HEK293T (cell line): ENCODE data around the gene MRPL23.

Source experiments
- CTCF ChIA-PET: fragments of 350-600 bp; formaldehyde crosslinking; extraction: SDS; loops from one replicate; lab custom pipeline; 2021; ENCODE audit warnings: antibody characterized with exemption, inconsistent platforms; lab: Yijun Ruan, JAX
- POLR2A ChIA-PET: fragments of 350-600 bp; formaldehyde crosslinking; extraction: SDS; loops from one replicate; lab custom pipeline; 2020; ENCODE audit warnings: antibody characterized with exemption, inconsistent platforms; lab: Yijun Ruan, JAX
- DNase-seq: peaks from one replicate; pipeline ENCODE4 v3.0.0; 2012; ENCODE audit warnings: mixed read lengths; ENCODE audit errors: extremely low spot score
- ARNT ChIP-seq: fragments of 450-650 bp; IDR thresholded peaks from 2 replicates; pipeline ENCODE4 v1.6.1; 2017; ENCODE audit warnings: mild to moderate bottlenecking
- BHLHE40 ChIP-seq: fragments of 450-650 bp; IDR thresholded peaks from 2 replicates; pipeline ENCODE4 v1.6.1; 2016; ENCODE audit warnings: mild to moderate bottlenecking, moderate library complexity, borderline replicate concordance
- CTBP1 ChIP-seq: fragments of 450-650 bp; IDR thresholded peaks from 2 replicates; pipeline ENCODE4 v1.6.1; 2016; ENCODE audit warnings: borderline replicate concordance
- ELF4 ChIP-seq: fragments of 450-650 bp; IDR thresholded peaks from 2 replicates; pipeline ENCODE4 v1.6.1; 2017; ENCODE audit warnings: antibody characterized with exemption
- FOXA1 ChIP-seq: fragments of 450-650 bp; IDR thresholded peaks from 2 replicates; pipeline ENCODE4 v1.6.1; 2016; ENCODE audit warnings: mild to moderate bottlenecking
- FOXK2 ChIP-seq: fragments of 450-650 bp; IDR thresholded peaks from 2 replicates; pipeline ENCODE4 v1.6.1; 2016; ENCODE audit warnings: mild to moderate bottlenecking
- FOXM1 ChIP-seq: fragments of 450-650 bp; IDR thresholded peaks from 2 replicates; pipeline ENCODE4 v1.6.1; 2017; ENCODE audit warnings: mild to moderate bottlenecking, borderline replicate concordance
- HDGF ChIP-seq: fragments of 450-650 bp; IDR thresholded peaks from 2 replicates; pipeline ENCODE4 v1.6.1; 2017; ENCODE audit warnings: antibody characterized with exemption, borderline replicate concordance
- L3MBTL2 ChIP-seq: fragments of 450-650 bp; conservative IDR thresholded peaks from 2 replicates; pipeline ENCODE4 v1.6.1; 2016; ENCODE audit warnings: mild to moderate bottlenecking
- LEF1 ChIP-seq: fragments of 450-650 bp; IDR thresholded peaks from 2 replicates; pipeline ENCODE4 v1.6.1; 2017; ENCODE audit warnings: mild to moderate bottlenecking, borderline replicate concordance
- NFRKB ChIP-seq: fragments of 450-650 bp; IDR thresholded peaks from 2 replicates; pipeline ENCODE4 v1.6.1; 2016; ENCODE audit warnings: mild to moderate bottlenecking, moderate library complexity
- SP1 ChIP-seq: fragments of 450-650 bp; IDR thresholded peaks from 2 replicates; pipeline ENCODE4 v1.6.1; 2017
- SUZ12 ChIP-seq: fragments of 450-650 bp; IDR thresholded peaks from 2 replicates; pipeline ENCODE4 v1.6.1; 2016; ENCODE audit warnings: mild to moderate bottlenecking
- TARDBP ChIP-seq: fragments of 450-650 bp; IDR thresholded peaks from 2 replicates; pipeline ENCODE4 v1.6.1; 2016
- ZNF384 ChIP-seq: fragments of 450-650 bp; IDR thresholded peaks from 2 replicates; pipeline ENCODE4 v1.6.1; 2016
- TF ChIP-seq, protein P1 (sequence below): fragments of 450-650 bp; IDR thresholded peaks from 2 replicates; pipeline ENCODE4 v1.6.1; 2016

Gene MRPL23

DNA sequence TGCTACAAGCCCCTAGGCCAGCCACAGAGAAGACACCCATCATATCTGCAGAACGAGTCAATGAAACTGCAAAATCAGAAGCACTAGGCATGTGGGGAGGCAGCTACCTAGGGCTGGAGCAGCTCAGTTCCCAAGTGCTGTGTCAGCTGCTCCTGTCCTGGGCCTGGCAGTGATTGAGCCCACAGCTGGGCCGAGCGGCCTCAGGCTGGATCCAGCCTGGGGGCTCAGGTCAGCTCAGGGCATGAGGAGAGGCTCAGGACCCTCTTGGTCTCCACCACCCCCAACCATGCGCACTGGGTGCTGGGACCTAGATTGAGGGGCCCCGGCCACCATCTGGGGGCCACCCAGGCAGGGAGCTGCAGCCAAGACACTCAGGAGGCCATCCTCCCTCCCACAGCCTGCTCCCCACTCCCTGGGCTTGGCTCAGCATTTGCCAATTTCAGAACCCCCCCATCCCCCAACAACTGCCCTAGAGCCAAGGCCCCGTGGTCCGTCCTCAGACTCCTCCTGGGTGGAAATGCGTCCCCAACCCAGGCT, 30.1 kb upstream of the MRPL23 start:
- ChIA-PET CTCF (interaction anchor here (1.1 kb wide), 1 partner anchor 35 kb away, joined by 3 read pairs; no protein-coding TSS in a partner anchor), POLR2A (interaction anchor here (0.6 kb wide), 1 partner anchor 26 kb away, joined by 3 read pairs; the partner anchor contains the start of gene PRR33)
- no peak for TF ChIP-seq HDGF
- TF ChIP-seq ELF4 = no peak
- TF ChIP-seq FOXM1 = no peak
- TF ChIP-seq FOXK2 = no peak
- no peak for TF ChIP-seq L3MBTL2
- TF ChIP-seq LEF1 = no peak

DNA sequence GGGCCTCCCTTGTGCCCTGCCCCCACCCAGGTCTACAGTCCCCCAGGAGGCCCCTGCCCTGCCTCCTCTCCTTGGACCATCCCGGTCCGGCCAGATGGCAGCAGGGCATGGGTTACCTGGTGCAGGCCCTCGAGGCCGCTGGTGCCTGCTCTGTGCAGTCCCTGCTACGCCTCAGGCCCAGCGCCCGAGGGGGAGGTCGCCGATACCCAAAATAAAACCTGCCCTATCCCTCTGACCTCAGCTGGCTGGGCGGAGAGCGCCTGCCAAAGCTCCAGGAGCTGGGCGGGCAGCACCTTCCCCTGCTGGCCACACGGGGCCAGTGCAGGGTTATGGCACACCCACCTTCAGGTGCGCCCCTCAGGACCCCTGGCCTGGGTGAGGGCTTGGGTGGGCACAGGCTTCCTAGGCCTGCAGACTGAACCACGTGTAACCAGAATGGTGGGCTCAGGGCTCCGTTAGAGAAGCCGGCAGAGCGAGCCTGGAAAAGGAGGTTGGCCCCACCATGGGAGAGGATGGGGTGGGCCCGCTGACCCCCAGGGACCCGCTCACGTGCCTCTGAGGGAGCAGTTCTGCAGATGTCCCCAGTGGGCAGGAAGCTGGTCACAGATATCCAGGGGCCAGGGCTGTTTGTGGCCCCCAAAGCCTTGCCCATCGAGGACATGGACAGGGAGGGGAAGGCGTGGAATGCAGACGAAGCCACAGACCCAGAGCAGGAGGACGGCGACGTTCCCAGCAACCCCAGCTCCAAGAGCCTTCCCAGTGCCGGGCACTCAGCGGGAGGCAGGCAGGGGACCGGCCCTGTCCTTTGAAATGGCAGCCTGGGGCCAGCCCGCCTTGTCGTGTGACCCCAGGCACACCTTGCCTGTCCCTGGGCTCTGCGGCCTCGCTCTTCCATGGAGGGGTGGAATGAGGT, 29.4 kb upstream of the MRPL23 start:
- ChIA-PET CTCF (interaction anchor here (1.1 kb wide), 1 partner anchor 35 kb away, joined by 3 read pairs; no protein-coding TSS in a partner anchor), POLR2A (no interaction called here)
- no peak for TF ChIP-seq L3MBTL2
- TF ChIP-seq SP1 = no peak
- DNase-seq = no peak

More for the DNA sequence above, 30.1 kb upstream of the MRPL23 start:
- DNase-seq = no peak

DNA sequence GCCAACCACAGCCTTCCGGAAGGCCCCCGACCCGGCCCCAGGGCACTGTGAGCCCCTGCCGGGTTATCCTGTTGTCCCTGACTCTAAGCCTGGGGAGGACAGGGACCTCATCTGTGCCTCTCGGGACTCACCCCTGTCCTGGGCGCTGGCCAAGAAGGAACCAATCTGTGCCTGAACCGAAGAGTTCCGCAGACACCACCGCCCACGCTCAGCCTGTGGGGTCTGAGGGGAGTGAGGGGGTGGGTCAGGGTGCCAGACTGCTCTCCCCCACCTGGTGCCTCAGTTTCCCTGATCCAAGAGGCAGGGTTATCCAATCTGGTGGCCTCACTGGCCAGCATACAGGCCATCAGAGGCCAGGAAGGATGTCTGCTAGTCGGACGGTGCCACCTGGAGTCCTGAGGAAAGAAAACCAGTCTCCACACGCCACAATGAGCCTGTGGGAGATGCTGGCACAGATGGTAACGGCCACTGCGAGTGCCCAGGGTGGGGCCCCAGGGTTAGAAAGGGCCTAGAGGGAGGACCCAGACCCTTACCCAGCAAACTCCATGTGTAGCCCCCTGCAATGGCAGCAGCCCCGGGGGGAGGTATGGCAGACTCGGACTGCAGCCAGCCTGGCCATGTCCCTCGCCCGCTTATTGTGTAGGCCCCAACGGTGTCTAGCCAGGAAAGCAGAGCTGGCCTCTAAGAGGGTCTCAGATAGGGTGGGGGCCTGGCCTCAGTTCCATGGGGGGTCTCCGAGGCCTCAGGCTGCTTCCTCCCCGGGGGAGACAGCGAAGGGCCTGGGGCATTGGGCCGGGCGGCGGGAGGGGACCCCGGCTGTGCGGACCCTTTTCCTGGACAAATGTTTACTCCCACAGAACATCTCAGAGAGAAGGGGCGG, 28.5 kb upstream of the MRPL23 start:
- no peak for DNase-seq
- ChIA-PET CTCF (no interaction called here), POLR2A (no interaction called here)
- no peak for TF ChIP-seq HDGF
- no peak for TF ChIP-seq TARDBP
- TF ChIP-seq BHLHE40 = no peak
- TF ChIP-seq LEF1 = no peak
- TF ChIP-seq NFRKB = no peak
- TF ChIP-seq SUZ12 = no peak
- no peak for TF ChIP-seq ELF4
- TF ChIP-seq CTBP1 = no peak
- TF ChIP-seq ARNT = no peak
- TF ChIP-seq SP1 = no peak

DNA sequence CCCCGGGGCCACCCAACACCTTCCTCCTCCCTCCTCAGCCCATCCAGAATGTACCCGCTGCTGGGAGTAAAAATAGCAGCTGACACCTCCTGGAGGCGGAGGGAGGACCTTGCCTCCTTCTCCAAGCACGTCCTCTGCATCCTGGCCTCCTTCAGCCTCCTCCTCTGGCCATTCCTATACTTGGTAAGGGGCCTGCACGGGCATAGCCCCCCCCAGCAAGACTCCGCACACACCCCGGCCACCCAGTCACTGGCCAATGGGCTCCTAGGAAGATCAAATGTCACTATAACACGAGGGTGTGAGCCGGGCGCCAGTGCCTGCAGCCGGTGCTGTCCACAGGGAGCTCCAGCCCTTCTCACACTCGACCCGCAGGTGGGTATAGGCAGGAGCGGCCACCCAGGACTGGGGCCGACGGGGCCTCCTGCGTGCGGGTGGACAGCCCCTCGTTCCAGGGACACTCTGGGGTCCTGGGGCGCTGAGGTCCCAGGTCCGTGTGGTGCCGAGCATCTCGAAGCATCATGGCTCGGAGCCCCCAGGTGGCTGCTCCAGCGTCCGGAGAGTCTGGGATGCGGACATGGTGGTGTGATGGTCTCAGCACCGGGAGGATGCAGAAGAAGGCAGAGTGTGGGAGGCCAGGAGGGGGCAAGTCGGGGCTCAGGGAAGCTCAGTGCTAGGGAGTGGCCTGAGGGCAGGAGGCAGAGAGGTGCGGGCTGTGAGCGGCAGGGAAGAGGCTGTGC, 27.6 kb upstream of the MRPL23 start, which contains the start of gene TNNT3:
Gene TNNT3, plus strand, starts transcription at position 313 of the 737 bp plus-strand sequence. CDS start 3,172 bp downstream, outside the sequence.
- DNase-seq = no peak
- TF ChIP-seq CTBP1 (no peak), FOXK2 (no peak), SUZ12 (no peak), ZNF384 (no peak), LEF1 (no peak), L3MBTL2 (no peak), ELF4 (no peak), FOXA1 (no peak), HDGF (no peak), FOXM1 (no peak), SP1 (no peak)
- TF ChIP-seq, protein P1, sequence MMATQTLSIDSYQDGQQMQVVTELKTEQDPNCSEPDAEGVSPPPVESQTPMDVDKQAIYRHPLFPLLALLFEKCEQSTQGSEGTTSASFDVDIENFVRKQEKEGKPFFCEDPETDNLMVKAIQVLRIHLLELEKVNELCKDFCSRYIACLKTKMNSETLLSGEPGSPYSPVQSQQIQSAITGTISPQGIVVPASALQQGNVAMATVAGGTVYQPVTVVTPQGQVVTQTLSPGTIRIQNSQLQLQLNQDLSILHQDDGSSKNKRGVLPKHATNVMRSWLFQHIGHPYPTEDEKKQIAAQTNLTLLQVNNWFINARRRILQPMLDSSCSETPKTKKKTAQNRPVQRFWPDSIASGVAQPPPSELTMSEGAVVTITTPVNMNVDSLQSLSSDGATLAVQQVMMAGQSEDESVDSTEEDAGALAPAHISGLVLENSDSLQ = no peak
- CTCF ChIA-PET = interaction anchor here (0.6 kb wide), 1 partner anchor 37 kb away, joined by 3 read pairs; no protein-coding TSS in a partner anchor
- POLR2A ChIA-PET = no interaction called here

DNA sequence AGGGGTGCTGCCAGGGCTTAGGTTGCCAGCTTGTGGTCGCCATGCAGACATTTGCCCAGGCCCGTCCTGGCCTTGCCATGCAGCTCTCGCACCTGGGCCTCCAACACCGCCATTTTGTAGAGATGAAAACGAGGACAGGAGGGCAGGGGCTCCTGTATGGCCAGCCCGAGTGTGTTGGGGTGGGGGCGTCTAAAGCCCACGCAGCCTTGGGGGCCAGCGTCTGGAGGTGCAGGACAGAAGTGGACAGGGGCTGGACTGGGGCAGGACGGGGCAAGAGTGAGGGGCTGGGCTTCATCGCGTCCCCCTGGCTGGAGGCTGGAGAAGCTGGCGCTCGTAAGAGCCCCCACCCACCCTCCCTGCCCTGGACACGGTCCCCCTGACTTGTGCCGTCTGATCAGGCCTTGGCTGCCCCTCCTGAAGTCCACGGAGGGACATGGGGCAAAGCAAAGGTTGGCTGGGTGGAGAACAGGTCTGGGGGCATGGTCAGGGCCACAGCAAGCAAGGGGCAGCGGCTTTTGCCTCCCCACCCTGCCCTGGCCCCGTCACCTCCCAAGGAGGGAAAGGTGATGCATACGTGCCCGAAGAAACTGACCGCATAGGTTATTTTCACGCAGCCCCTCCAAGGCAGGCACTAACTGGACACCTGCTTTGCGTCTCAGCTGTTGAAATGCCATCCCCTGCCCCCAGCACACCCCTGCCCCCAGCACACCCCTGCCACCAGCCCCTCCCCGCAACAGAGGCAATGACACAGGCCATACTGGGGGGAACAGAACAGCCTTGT, 26.8 kb upstream of the MRPL23 start:
- ChIA-PET CTCF (interaction anchor here (0.5 to 0.6 kb wide), 2 partner anchors 38 to 228 kb away, joined by 3 read pairs; no protein-coding TSS in a partner anchor), POLR2A (no interaction called here)
- no peak for DNase-seq
- TF ChIP-seq FOXM1 (no peak), CTBP1 (no peak), NFRKB (no peak), SUZ12 (no peak), FOXA1 (no peak), ARNT (no peak), HDGF (no peak), FOXK2 (no peak), L3MBTL2 (no peak), SP1 (no peak), BHLHE40 (no peak), ELF4 (no peak), ZNF384 (no peak), LEF1 (no peak)
